SK-N-MC (cell line): Measurements from ENCODE around the gene C19orf73.

ENCODE experiments used
- EZH2 ChIP-seq: fragments of 200-600 bp; sonication (generic); IDR thresholded peaks from one replicate; pipeline ENCODE4 v1.6.1; 2017; ENCODE audit warnings: antibody characterized with exemption
- POLR2AphosphoS5 ChIP-seq: IDR thresholded peaks from 2 replicates; pipeline ENCODE4 v1.6.1; 2012; ENCODE audit warnings: mild to moderate bottlenecking, low read depth, low read length, borderline replicate concordance

- TF ChIP-seq EZH2: no peak
- TF ChIP-seq POLR2AphosphoS5: no peak
Observed at GRCh38 chr19:49145573-49146407, 26.8 kb upstream of the C19orf73 start.
